ENCODE data around the gene AGBL5. TPM values are rescaled to one million over a fixed set of nuclear protein-coding genes. Genes with fewer than 3 reads are reported as not detected.

The AGBL5 gene
- total and polyA plus RNA-seq, 9 of the 15 experiments (the other 6 are each of a cell fraction or from before 2014, with no cell fraction given): 3.3 to 52.7 (median 26.2) TPM

GRCh38 chr2:27007416-27008374, 43.8 kb upstream of the AGBL5 start (continued):
- peak in 1 of 2 experiments; percentile 92; a peak in 1 of 4 replicates for TF ChIP-seq ZNF318 (IDR thresholded peaks at IDR 0.05; ENCODE audit: borderline replicate concordance in 1 of 2, low read depth in 1 of 2)
- no peak for TF ChIP-seq RNF219 (CRISPR knock-in tag; IDR thresholded peaks at IDR 0.05)
- peak; percentile 66; the same call in 1 of the 2 replicates for TF ChIP-seq CREB3 (tag; conservative IDR thresholded peaks at IDR 0.05; ENCODE audit: low read depth)
- no peak for TF ChIP-seq XRCC3 (IDR thresholded peaks at IDR 0.05)
- TF ChIP-seq HMBOX1 (IDR thresholded peaks at IDR 0.05): peak; percentile 91
- TF ChIP-seq HDAC2 (IDR thresholded peaks at IDR 0.05): peak; percentile 66; the same call in 1 of the 2 replicates
- no peak for TF ChIP-seq SLC30A9 (CRISPR knock-in tag; IDR thresholded peaks at IDR 0.05)
- no peak for TF ChIP-seq ZNF121 (CRISPR knock-in tag; conservative IDR thresholded peaks at IDR 0.05)
- TF ChIP-seq BCL6 (CRISPR knock-in tag; IDR thresholded peaks at IDR 0.05): 0 out of 2 replicates have a peak, but pooled peaks have one; percentile 23
- TF ChIP-seq HDAC3 (IDR thresholded peaks at IDR 0.05; ENCODE audit: borderline replicate concordance, partially characterized antibody): peak; percentile 68
- TF ChIP-seq RAD21 (CRISPR knock-in tag; conservative IDR thresholded peaks at IDR 0.05 in 1 of 2, IDR thresholded peaks at IDR 0.05 in 1 of 2): 0 out of 4 replicates have a peak, but pooled peaks of 1 of the 2 experiments have one; percentile 11
- peak; percentile 83 for TF ChIP-seq FOXM1 (IDR thresholded peaks at IDR 0.05; ENCODE audit: low read depth)
- TF ChIP-seq FOXM1 (CRISPR knock-in tag; IDR thresholded peaks at IDR 0.05; ENCODE audit: low read depth): no peak
